GM23338 (cell line): Measurements from ENCODE around the gene ZMYM4.

Source experiments
- CREB1 ChIP-seq: fragments of 250-450 bp; sonication (Bioruptor Pico); IDR thresholded peaks from 2 replicates; pipeline ENCODE4 v1.5.0; 2020; ENCODE audit warnings: low read depth, mild to moderate bottlenecking, moderate library complexity
- ETS1 ChIP-seq: IDR thresholded peaks from 2 replicates; pipeline ENCODE4 v1.6.1; 2016; ENCODE audit warnings: antibody characterized with exemption
- EZH2 ChIP-seq: fragments of 200-600 bp; sonication (generic); IDR thresholded peaks from one replicate; pipeline ENCODE4 v1.8.0; 2017; ENCODE audit warnings: antibody characterized with exemption, mild to moderate bottlenecking, low read depth; ENCODE audit not compliant: unreplicated experiment
- EZH2phosphoT487 ChIP-seq: fragments of 200-600 bp; sonication (generic); IDR thresholded peaks from one replicate; pipeline ENCODE4 v1.8.1; 2018; ENCODE audit warnings: antibody characterized with exemption; ENCODE audit not compliant: unreplicated experiment
- JUNB ChIP-seq: IDR thresholded peaks from one replicate; pipeline ENCODE4 v1.6.1; 2016; ENCODE audit warnings: antibody characterized with exemption; ENCODE audit not compliant: unreplicated experiment
- NANOG ChIP-seq: IDR thresholded peaks from 2 replicates; pipeline ENCODE4 v1.6.1; 2016; ENCODE audit warnings: antibody characterized with exemption, borderline replicate concordance
- POLR2AphosphoS5 ChIP-seq: IDR thresholded peaks from 2 replicates; pipeline ENCODE4 v1.6.1; 2016; ENCODE audit warnings: antibody characterized with exemption, low read depth
- REST ChIP-seq: IDR thresholded peaks from one replicate; pipeline ENCODE4 v1.6.1; 2018; ENCODE audit warnings: antibody characterized with exemption; ENCODE audit not compliant: unreplicated experiment
- STAT1 ChIP-seq: IDR thresholded peaks from one replicate; pipeline ENCODE4 v1.6.1; 2016; ENCODE audit warnings: antibody characterized with exemption; ENCODE audit not compliant: unreplicated experiment
- ZNF114 ChIP-seq: fragments of 250-450 bp; sonication (Bioruptor Pico); IDR thresholded peaks from 2 replicates; pipeline ENCODE4 v1.5.0; 2020; ENCODE audit warnings: mild to moderate bottlenecking, moderate library complexity
- ZNF331 ChIP-seq: fragments of 250-450 bp; sonication (Bioruptor Pico); IDR thresholded peaks from 2 replicates; pipeline ENCODE4 v1.5.0; 2020; ENCODE audit warnings: low read depth, mild to moderate bottlenecking, moderate library complexity
- ZNF462 ChIP-seq: fragments of 250-450 bp; sonication (Bioruptor Pico); IDR thresholded peaks from 2 replicates; pipeline ENCODE4 v1.5.0; 2020; ENCODE audit warnings: mild to moderate bottlenecking, moderate library complexity
- TF ChIP-seq, protein P1 (sequence below), 2 experiments: fragments of 200-600 bp in 1 of 2; sonication (generic) in 1 of 2; conservative IDR thresholded peaks; 2 replicates each; pipeline versions ENCODE4 v1.5.1 to v1.6.1; 2016 to 2017; ENCODE audit warnings: antibody characterized with exemption in 2 of 2, low read depth in 2 of 2, mild to moderate bottlenecking in 2 of 2, moderate library complexity in 1 of 2

- TF ChIP-seq, protein P1, sequence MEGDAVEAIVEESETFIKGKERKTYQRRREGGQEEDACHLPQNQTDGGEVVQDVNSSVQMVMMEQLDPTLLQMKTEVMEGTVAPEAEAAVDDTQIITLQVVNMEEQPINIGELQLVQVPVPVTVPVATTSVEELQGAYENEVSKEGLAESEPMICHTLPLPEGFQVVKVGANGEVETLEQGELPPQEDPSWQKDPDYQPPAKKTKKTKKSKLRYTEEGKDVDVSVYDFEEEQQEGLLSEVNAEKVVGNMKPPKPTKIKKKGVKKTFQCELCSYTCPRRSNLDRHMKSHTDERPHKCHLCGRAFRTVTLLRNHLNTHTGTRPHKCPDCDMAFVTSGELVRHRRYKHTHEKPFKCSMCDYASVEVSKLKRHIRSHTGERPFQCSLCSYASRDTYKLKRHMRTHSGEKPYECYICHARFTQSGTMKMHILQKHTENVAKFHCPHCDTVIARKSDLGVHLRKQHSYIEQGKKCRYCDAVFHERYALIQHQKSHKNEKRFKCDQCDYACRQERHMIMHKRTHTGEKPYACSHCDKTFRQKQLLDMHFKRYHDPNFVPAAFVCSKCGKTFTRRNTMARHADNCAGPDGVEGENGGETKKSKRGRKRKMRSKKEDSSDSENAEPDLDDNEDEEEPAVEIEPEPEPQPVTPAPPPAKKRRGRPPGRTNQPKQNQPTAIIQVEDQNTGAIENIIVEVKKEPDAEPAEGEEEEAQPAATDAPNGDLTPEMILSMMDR (conservative IDR thresholded peaks at IDR 0.05; ENCODE audit: low read depth in 2 of 2): no peak
- no peak for TF ChIP-seq POLR2AphosphoS5
- no peak for TF ChIP-seq REST
- no peak for TF ChIP-seq EZH2
- no peak for TF ChIP-seq CREB1 (CRISPR knock-in tag)
- no peak for TF ChIP-seq ZNF331 (CRISPR knock-in tag)
- TF ChIP-seq ETS1: no peak
- TF ChIP-seq STAT1: no peak
- TF ChIP-seq EZH2phosphoT487: no peak
- TF ChIP-seq JUNB: no peak
- no peak for TF ChIP-seq NANOG
- no peak for TF ChIP-seq ZNF114 (CRISPR knock-in tag)
- no peak for TF ChIP-seq ZNF462 (CRISPR knock-in tag)
These were observed 10.5 kb downstream of the ZMYM4 start for GRCh38 chr1:35278886-35279554.
